RWPE2 (cell line): Measurements from ENCODE around the gene PPP1R1C.

Experiments used
- ATAC-seq: fragments of 200-7000 bp; cut with Tn5 transposase; 3 replicates; pipeline ENCODE4 v1.9.1; 2021; ENCODE audit warnings: low read depth
- DNase-seq: peaks from one replicate; pipeline ENCODE4 v3.0.0-alpha.2; 2020; ENCODE audit warnings: low spot score
- H3K27ac ChIP-seq: fragments of 450-650 bp; 2 replicates; pipeline ENCODE4 v1.5.1; 2017; ENCODE audit warnings: mild to moderate bottlenecking; ENCODE audit not compliant: poor library complexity, severe bottlenecking
- H3K27me3 ChIP-seq: fragments of 250-450 bp; sonication (Bioruptor Pico); 2 replicates; pipeline ENCODE4 v1.5.1; 2021; ENCODE audit warnings: mild to moderate bottlenecking, moderate library complexity; ENCODE audit not compliant: insufficient read depth, poor library complexity, severe bottlenecking
- H3K36me3 ChIP-seq: fragments of 250-450 bp; sonication (Bioruptor Pico); 2 replicates; pipeline ENCODE4 v1.5.1; 2020; ENCODE audit warnings: low read depth, mild to moderate bottlenecking, moderate library complexity
- H3K4me1 ChIP-seq: fragments of 250-450 bp; sonication (Bioruptor Pico); 2 replicates; pipeline ENCODE4 v1.5.1; 2021; ENCODE audit warnings: mild to moderate bottlenecking, moderate library complexity; ENCODE audit not compliant: insufficient read depth, poor library complexity, severe bottlenecking
- H3K4me3 ChIP-seq: fragments of 250-450 bp; sonication (Bioruptor Pico); 2 replicates; pipeline ENCODE4 v1.5.1; 2021; ENCODE audit warnings: mild to moderate bottlenecking, moderate library complexity; ENCODE audit not compliant: severe bottlenecking
- H3K9me3 ChIP-seq: fragments of 250-450 bp; sonication (Bioruptor Pico); 2 replicates; pipeline ENCODE4 v1.5.1; 2021; ENCODE audit warnings: mild to moderate bottlenecking, moderate library complexity; ENCODE audit not compliant: severe bottlenecking
- TF ChIP-seq, protein P1 (sequence below): fragments of 450-650 bp; IDR thresholded peaks from one replicate; pipeline ENCODE4 v1.5.1; 2017; ENCODE audit warnings: mild to moderate bottlenecking, moderate library complexity; ENCODE audit not compliant: poor library complexity, severe bottlenecking

PPP1R1C gene

GRCh38 chr2:182132605-182133004, 147.0 kb downstream of the PPP1R1C start:
- TF ChIP-seq, protein P1, sequence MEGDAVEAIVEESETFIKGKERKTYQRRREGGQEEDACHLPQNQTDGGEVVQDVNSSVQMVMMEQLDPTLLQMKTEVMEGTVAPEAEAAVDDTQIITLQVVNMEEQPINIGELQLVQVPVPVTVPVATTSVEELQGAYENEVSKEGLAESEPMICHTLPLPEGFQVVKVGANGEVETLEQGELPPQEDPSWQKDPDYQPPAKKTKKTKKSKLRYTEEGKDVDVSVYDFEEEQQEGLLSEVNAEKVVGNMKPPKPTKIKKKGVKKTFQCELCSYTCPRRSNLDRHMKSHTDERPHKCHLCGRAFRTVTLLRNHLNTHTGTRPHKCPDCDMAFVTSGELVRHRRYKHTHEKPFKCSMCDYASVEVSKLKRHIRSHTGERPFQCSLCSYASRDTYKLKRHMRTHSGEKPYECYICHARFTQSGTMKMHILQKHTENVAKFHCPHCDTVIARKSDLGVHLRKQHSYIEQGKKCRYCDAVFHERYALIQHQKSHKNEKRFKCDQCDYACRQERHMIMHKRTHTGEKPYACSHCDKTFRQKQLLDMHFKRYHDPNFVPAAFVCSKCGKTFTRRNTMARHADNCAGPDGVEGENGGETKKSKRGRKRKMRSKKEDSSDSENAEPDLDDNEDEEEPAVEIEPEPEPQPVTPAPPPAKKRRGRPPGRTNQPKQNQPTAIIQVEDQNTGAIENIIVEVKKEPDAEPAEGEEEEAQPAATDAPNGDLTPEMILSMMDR: peak; percentile 36
- DNase-seq (no peak), ATAC-seq (no peak)
- Histone ChIP-seq H3K27me3 (no peaks in the 10 kb centered on the region), H3K27ac (no peak overlapping the region), H3K9me3 (no peaks in the 10 kb centered on the region), H3K36me3 (no peaks in the 10 kb centered on the region), H3K4me1 (no peaks in the 10 kb centered on the region), H3K4me3 (no peak overlapping the region)

DNA sequence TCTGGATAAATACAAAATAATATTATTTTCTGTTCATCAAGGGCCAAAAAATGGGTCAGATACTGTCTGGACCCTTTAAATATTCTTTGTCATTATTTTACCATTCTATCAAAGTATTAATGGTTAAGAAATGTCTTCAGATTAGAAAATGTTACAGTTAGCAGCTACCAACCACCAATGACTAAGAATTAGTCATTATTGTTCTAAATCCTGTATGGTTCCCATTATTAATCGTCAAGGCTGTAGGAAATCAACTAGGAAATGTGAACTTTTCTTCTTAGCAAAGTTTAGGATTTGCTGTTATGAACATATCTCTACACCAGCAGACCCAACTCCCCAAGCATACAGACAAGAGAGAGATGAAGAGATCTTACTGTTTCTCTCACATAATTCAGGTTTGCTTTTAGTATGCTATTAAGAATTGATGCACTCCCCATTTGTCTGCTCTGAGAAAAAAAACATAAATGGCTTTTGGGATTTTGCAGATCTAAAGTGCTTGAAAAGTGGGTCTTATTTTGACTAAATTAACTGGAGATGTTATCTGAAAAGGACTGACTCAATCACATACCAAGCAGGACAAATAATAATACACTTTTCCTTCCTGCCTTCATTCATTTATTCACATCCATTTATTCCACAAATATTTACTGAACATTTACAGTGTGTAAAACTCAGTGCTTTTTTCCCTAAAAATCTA, 147.7 kb downstream of the PPP1R1C start:
- H3K4me1 ChIP-seq: no peaks in the 10 kb centered on the region
- no peak overlapping the region for H3K27ac ChIP-seq
- ATAC-seq: 0 out of 3 replicates have a peak, but pooled peaks have one; percentile 36
- DNase-seq: no peak
- no peaks in the 10 kb centered on the region for H3K36me3 ChIP-seq
- H3K27me3 ChIP-seq: no peaks in the 10 kb centered on the region
- TF ChIP-seq, protein P1: no peak
- no peaks in the 10 kb centered on the region for H3K9me3 ChIP-seq
- no peak overlapping the region for H3K4me3 ChIP-seq

DNA sequence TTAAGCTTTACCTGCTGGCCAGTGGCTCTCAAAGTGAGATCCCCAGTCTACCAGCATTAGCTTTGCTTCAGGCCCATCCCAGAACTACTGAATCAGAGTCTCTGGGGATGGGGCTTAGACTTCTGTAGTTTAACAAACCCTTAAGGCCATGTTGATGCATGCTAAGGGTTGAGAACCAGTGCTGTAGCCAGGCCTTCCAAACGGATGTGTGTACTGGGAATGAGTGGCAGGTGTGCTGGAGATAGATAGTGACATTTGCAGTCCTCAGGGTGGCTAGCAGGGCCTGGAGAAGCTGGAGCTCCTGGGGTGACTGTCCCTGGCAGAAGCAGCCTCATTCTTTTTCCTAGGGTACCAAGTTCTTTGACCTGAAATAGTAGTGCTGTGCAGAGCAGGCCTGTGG, 148.5 kb downstream of the PPP1R1C start:
- H3K36me3 ChIP-seq: no peaks in the 10 kb centered on the region
- no peaks in the 10 kb centered on the region for H3K9me3 ChIP-seq
- no peaks in the 10 kb centered on the region for H3K4me1 ChIP-seq
- TF ChIP-seq, protein P1: no peak
- no peak overlapping the region for H3K27ac ChIP-seq
- no peaks in the 10 kb centered on the region for H3K27me3 ChIP-seq
- H3K4me3 ChIP-seq: no peak overlapping the region
- ATAC-seq (no peak), DNase-seq (no peak)

- H3K4me1 ChIP-seq: no peaks in the 10 kb centered on the region
- ATAC-seq (no peak), DNase-seq (no peak)
- H3K4me3 ChIP-seq: no peak overlapping the region
- TF ChIP-seq, protein P1: no peak
- no peaks in the 10 kb centered on the region for H3K9me3 ChIP-seq
- no peak overlapping the region for H3K27ac ChIP-seq
- no peaks in the 10 kb centered on the region for H3K27me3 ChIP-seq
- no peaks in the 10 kb centered on the region for H3K36me3 ChIP-seq
Measured at GRCh38 chr2:182142062-182142461, 156.4 kb downstream of the PPP1R1C start.

- DNase-seq (no peak), ATAC-seq (no peak)
- H3K36me3 ChIP-seq: no peaks in the 10 kb centered on the region
- TF ChIP-seq, protein P1: no peak
- H3K4me3 ChIP-seq: no peak overlapping the region
- H3K9me3 ChIP-seq: no peaks in the 10 kb centered on the region
- no peak overlapping the region for H3K27ac ChIP-seq
- H3K4me1 ChIP-seq: no peaks in the 10 kb centered on the region
- H3K27me3 ChIP-seq: no peaks in the 10 kb centered on the region
Measured at GRCh38 chr2:182144041-182144775, 158.6 kb downstream of the PPP1R1C start.
